Erythroblast (primary cell): Measurements from ENCODE around the gene PTPRN2.
"Not testable (repeated sequence)": the region's sequence is repeated elsewhere in the genome, so short reads cannot be mapped to it uniquely, and the experiment has no call there.

ENCODE experiments used
- GATA1 ChIP-seq: IDR thresholded peaks from 2 replicates; pipeline ENCODE4 v1.6.1; 2011; ENCODE audit warnings: low read depth, mild to moderate bottlenecking, control low read depth, low read length, moderate library complexity
- POLR2A ChIP-seq: IDR thresholded peaks from 2 replicates; pipeline ENCODE4 v1.6.1; 2011; ENCODE audit warnings: mild to moderate bottlenecking, low read length

DNA sequence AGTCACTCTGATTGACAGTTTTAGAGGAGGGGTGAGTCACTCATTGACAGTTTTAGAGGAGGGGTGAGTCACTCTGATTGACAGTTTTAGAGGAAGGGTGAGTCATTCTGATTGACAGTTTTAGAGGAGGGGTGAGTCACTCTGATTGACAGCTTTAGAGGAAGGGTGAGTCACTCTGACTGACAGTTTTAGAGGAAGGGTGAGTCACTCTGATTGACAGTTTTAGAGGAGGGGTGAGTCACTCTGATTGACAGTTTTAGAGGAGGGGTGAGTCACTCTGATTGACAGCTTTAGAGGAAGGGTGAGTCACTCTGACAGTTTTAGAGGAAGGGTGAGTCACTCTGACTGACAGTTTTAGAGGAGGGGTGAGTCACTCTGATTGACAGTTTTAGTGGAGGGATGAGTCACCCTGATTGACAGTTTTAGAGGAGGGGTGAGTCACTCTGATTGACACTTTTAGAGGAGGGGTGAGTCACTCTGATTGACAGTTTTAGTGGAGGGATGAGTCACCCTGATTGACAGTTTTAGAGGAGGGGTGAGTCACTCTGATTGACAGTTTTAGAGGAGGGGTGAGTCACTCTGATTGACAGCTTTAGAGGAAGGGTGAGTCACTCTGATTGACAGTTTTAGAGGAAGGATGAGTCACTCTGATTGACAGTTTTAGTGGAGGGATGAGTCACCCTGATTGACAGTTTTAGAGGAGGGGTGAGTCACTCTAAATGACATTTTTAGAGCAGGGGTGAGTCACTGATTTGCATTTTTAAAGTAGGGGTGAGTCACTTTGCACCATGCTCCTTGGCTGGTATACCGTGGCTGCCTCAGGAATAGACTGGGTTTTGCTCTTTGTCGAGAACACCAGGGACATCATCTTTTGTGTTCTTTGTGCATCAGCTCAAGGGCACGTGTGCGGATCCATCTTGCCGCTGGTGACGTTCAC lies 654.1 kb downstream of the PTPRN2 start:
- not testable (repeated sequence) for TF ChIP-seq POLR2A, GATA1
